Muscle layer of colon (tissue), 2 donors: ENCODE measurements around the gene TPPP2.

Experiments used
- H3K27ac ChIP-seq: one replicate; pipeline ENCODE4 v1.7.0; 2013; ENCODE audit warnings: low read depth, mild to moderate bottlenecking, low read length, moderate library complexity
- H3K27me3 ChIP-seq, 2 donors: one replicate each; pipeline ENCODE4 v1.7.0; 2013; ENCODE audit warnings: low read length in 2 of 2, mild to moderate bottlenecking in 2 of 2; ENCODE audit not compliant: insufficient read depth in 2 of 2, control insufficient read depth in 1 of 2
- H3K36me3 ChIP-seq: one replicate; pipeline ENCODE4 v1.7.0; 2013; ENCODE audit warnings: mild to moderate bottlenecking, low read length; ENCODE audit not compliant: insufficient read depth
- H3K4me1 ChIP-seq: one replicate; pipeline ENCODE4 v1.7.0; 2013; ENCODE audit warnings: mild to moderate bottlenecking, low read length; ENCODE audit not compliant: insufficient read depth
- H3K4me3 ChIP-seq, 2 donors: one replicate each; pipeline ENCODE4 v1.7.0; 2013; ENCODE audit warnings: low read length in 2 of 2, low read depth in 1 of 2, mild to moderate bottlenecking in 1 of 2, moderate library complexity in 1 of 2
- H3K9ac ChIP-seq: one replicate; pipeline ENCODE4 v1.7.0; 2013; ENCODE audit warnings: low read length
- H3K9me3 ChIP-seq: one replicate; pipeline ENCODE4 v1.7.0; 2013; ENCODE audit warnings: mild to moderate bottlenecking, low read length
- donor health status: abdominal sarcoma.
- donor health status: Adenocarcinoma of cecum.

The TPPP2 gene

GRCh38 chr14:21054123-21054767 is 24.2 kb downstream of the TPPP2 start:
- H3K4me3 ChIP-seq = no peak overlapping the region
- H3K9me3 ChIP-seq = no peaks in the 10 kb centered on the region
- no peak overlapping the region for H3K9ac ChIP-seq
- H3K36me3 ChIP-seq = no peaks in the 10 kb centered on the region
- no peaks in the 10 kb centered on the region for H3K4me1 ChIP-seq
- H3K27ac ChIP-seq = no peak overlapping the region
- no peaks in the 10 kb centered on the region for H3K27me3 ChIP-seq

DNA sequence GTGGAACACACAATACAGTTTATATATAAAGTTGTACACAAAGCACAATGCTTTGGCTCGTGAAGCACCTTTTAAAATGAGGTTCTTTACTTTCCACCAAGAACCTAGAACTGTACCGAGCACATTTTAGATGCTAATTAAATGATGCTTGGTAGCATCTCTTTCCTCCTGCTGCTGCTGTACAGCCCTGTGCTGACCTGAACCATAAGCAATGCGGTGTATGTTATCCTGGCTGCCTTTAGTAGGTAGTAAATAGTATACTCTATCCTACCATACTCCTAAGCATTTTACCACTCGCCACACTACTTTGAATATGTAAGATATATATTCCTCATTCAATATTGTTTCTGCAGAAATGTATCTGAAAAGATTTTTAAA is 24.7 kb downstream of the TPPP2 start:
- Histone ChIP-seq H3K27ac (no peak overlapping the region), H3K27me3 (no peaks in the 10 kb centered on the region), H3K36me3 (no peaks in the 10 kb centered on the region), H3K9me3 (no peaks in the 10 kb centered on the region), H3K4me1 (no peaks in the 10 kb centered on the region), H3K4me3 (no peak overlapping the region), H3K9ac (no peak overlapping the region)

DNA sequence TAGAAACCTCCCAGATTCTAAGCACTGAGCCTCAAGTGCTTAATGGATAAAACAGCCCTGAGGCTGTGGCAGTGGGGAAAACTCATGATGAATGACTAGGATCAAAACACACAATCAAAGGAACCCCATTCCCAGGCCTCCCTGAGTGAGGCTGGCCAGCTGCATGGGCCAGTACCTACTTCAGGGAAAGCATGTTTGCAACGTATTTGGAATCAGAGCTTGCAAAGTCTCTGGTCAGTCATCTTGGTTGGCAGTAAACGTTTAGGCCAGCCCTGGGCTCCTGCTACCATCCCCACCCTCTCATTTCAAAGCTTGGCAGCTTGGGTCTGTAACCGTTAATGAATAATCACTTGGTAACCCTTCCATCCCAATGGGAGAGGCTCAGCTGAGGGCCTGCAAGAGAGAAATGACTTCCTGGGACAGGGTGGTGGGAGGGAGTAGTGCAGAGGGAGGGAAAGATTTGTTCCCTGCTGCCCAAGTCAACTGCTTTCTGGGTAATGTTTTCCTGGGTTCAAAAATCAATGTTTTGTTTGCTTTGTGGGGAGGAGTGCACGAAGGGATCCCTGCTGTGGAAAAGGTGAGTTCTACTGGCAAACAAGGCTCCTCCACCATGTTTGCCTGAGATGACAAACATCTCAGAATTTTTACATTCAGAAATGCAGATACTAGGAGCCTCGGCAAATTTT is 25.6 kb downstream of the TPPP2 start:
- H3K9ac ChIP-seq = no peak overlapping the region
- H3K27ac ChIP-seq = no peak overlapping the region
- no peaks in the 10 kb centered on the region for H3K9me3 ChIP-seq
- no peak overlapping the region for H3K4me3 ChIP-seq
- H3K27me3 ChIP-seq = no peaks in the 10 kb centered on the region
- no peaks in the 10 kb centered on the region for H3K4me1 ChIP-seq
- no peaks in the 10 kb centered on the region for H3K36me3 ChIP-seq

- H3K4me1 ChIP-seq = no peaks in the 10 kb centered on the region
Observed at GRCh38 chr14:21056520-21057163, 26.6 kb downstream of the TPPP2 start.

GRCh38 chr14:21057803-21058675 is 28.0 kb downstream of the TPPP2 start, which contains the start of gene RNASE8:
RNASE8 (plus strand) TSS chr14:21057822; CDS start chr14:21057893, 71 bp downstream.
- Histone ChIP-seq H3K9ac (no peak within 1 kb of the TSS), H3K4me1 (no peaks in the 10 kb centered on the region), H3K4me3 (no peak within 1 kb of the TSS), H3K27me3 (no peaks in the 10 kb centered on the region), H3K27ac (no peak within 1 kb of the TSS), H3K9me3 (no peaks in the 10 kb centered on the region), H3K36me3 (no peaks in the 10 kb centered on the region)

More at GRCh38 chr14:21056520-21057163, 26.6 kb downstream of the TPPP2 start:
- no peaks in the 10 kb centered on the region for H3K9me3 ChIP-seq
- H3K9ac ChIP-seq = no peak overlapping the region
- no peaks in the 10 kb centered on the region for H3K36me3 ChIP-seq
- no peak overlapping the region for H3K4me3 ChIP-seq
- H3K27ac ChIP-seq = no peak overlapping the region
- H3K27me3 ChIP-seq = no peaks in the 10 kb centered on the region

- Histone ChIP-seq H3K4me1 (no peaks in the 10 kb centered on the region), H3K9ac (no peak overlapping the region), H3K4me3 (no peak overlapping the region), H3K27ac (no peak overlapping the region), H3K36me3 (no peaks in the 10 kb centered on the region), H3K27me3 (no peaks in the 10 kb centered on the region), H3K9me3 (no peaks in the 10 kb centered on the region)
Observed at GRCh38 chr14:21058903-21059302, 28.9 kb downstream of the TPPP2 start.

- Histone ChIP-seq H3K27me3 (no peaks in the 10 kb centered on the region), H3K9ac (no peak overlapping the region), H3K4me1 (no peaks in the 10 kb centered on the region), H3K27ac (no peak overlapping the region), H3K36me3 (no peaks in the 10 kb centered on the region), H3K9me3 (no peaks in the 10 kb centered on the region), H3K4me3 (no peak overlapping the region)
Observed at GRCh38 chr14:21059842-21060613, 30.0 kb downstream of the TPPP2 start.

DNA sequence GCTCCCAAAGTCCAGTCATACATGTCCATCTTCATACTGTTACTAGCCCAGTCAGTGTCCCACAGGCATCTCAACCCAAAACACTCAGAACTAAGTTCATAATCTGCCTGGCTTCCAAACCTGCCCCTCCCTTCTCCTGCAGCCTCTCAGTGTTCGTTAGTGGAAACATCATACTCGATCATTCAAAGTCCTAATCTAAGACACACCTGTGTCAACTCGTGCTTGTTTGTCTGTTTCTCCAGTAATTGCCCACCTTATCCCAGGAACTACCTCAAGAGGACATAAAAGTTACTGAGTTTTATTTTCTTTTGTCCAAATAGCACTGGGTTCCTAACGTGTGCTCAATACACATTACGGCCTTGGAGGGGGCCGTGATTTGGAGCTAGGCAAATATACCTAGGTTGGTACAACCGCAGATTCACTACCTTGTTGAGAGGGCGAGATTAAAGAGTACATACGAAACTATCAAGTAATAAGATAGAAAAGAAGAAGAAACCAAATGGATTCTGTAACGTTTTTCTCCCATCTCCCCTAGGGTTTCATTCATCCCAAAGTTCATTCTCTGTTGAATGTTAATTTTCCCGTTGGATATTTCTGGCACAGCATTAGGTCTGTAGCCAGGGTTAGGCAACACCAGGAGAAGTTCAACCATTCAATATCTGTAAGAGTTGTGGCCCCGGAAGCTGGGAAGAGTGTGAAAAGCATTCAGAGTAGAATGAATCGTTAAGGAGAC is 30.8 kb downstream of the TPPP2 start:
- Histone ChIP-seq H3K9ac (no peak overlapping the region), H3K4me1 (no peaks in the 10 kb centered on the region), H3K36me3 (no peaks in the 10 kb centered on the region), H3K27ac (no peak overlapping the region), H3K9me3 (no peaks in the 10 kb centered on the region), H3K27me3 (no peaks in the 10 kb centered on the region), H3K4me3 (no peak overlapping the region)

- Histone ChIP-seq H3K27me3 (no peaks in the 10 kb centered on the region), H3K9me3 (no peaks in the 10 kb centered on the region), H3K4me3 (no peak overlapping the region), H3K4me1 (no peaks in the 10 kb centered on the region), H3K36me3 (no peaks in the 10 kb centered on the region), H3K9ac (no peak overlapping the region), H3K27ac (no peak overlapping the region)
Observed at GRCh38 chr14:21061347-21061668, 31.3 kb downstream of the TPPP2 start.

DNA sequence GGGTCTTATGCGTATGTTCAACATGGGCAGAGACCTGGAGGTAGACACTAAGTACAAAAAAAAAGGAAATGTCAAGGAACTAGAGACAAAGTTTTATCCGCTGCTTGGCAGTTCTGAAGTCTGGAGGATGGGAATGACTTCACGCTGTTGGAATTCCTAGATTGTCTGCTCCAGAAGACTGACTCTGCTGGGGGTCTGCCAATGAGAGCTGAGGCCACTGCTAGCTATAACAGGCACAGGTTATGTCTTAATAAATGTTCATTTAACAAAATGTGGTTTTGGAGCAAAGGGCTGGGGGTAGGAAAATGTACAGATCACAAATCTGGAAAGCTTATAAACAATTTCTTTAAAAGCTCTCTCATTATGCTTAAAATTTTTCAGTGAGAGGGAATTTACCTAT is 33.5 kb downstream of the TPPP2 start:
- H3K9me3 ChIP-seq = no peaks in the 10 kb centered on the region
- H3K9ac ChIP-seq = no peak overlapping the region
- H3K4me3 ChIP-seq = no peak overlapping the region
- peaks cover 4% of the 10 kb centered on the region for H3K4me1 ChIP-seq
- no peaks in the 10 kb centered on the region for H3K36me3 ChIP-seq
- H3K27me3 ChIP-seq = no peaks in the 10 kb centered on the region
- H3K27ac ChIP-seq = no peak overlapping the region
